PC-9 (cell line): ENCODE measurements around the gene FUT8. TPM values are rescaled to one million over a fixed set of nuclear protein-coding genes. Genes with fewer than 3 reads are reported as not detected.

Experiments
- BruUV-seq: library from RNA; stranded (reverse); fragments of 400-500 nt; replicated peaks from 2 replicates; lab custom pipeline; 2021; lab: Mats Ljungman, UMichigan
- CTCF ChIA-PET: fragments of 300-600 bp; sonication (Branson Sonifier 250); formaldehyde crosslinking; loops from one replicate; lab custom pipeline; 2022; ENCODE audit warnings: antibody characterized with exemption; lab: Charles Lee
- POLR2A ChIA-PET: fragments of 300-600 bp; sonication (Branson Sonifier 250); formaldehyde crosslinking; loops from one replicate; lab custom pipeline; 2022; ENCODE audit warnings: antibody characterized with exemption; ENCODE audit not compliant: unreplicated experiment; lab: Charles Lee
- DNase-seq, 2 experiments: peaks; one replicate each; pipeline versions ENCODE4 v3.0.0 to v3.0.0-alpha.2; 2015 to 2022; ENCODE audit warnings: mixed read lengths in 1 of 2
- H2AFZ ChIP-seq: fragments of 200-600 bp; sonication (generic); 2 replicates; pipeline ENCODE4 v1.8.1; 2017; ENCODE audit warnings: antibody characterized with exemption
- H3F3A ChIP-seq: fragments of 200-600 bp; sonication (generic); 2 replicates; pipeline ENCODE4 v1.8.1; 2017; ENCODE audit warnings: antibody characterized with exemption, mild to moderate bottlenecking, low read depth; ENCODE audit not compliant: insufficient read depth
- H3K27ac ChIP-seq: fragments of 200-600 bp; sonication (generic); 2 replicates; pipeline ENCODE4 v1.6.1; 2016; ENCODE audit warnings: mixed run types
- H3K27me3 ChIP-seq: fragments of 200-600 bp; sonication (generic); 2 replicates; pipeline ENCODE4 v1.6.1; 2016; ENCODE audit warnings: low read depth, mixed run types; ENCODE audit not compliant: insufficient read depth
- H3K36me3 ChIP-seq: fragments of 200-600 bp; sonication (generic); 2 replicates; pipeline ENCODE4 v1.6.1; 2016; ENCODE audit warnings: low read depth, mixed run types
- H3K4me1 ChIP-seq: fragments of 200-600 bp; sonication (generic); replicated peaks from 2 replicates; pipeline ENCODE4 v1.6.1; 2016; ENCODE audit warnings: mixed run types; ENCODE audit not compliant: insufficient read depth
- H3K4me2 ChIP-seq: fragments of 200-600 bp; sonication (generic); 2 replicates; pipeline ENCODE4 v1.6.1; 2017; ENCODE audit warnings: mixed run types
- H3K4me3 ChIP-seq: fragments of 200-600 bp; sonication (generic); 2 replicates; pipeline ENCODE4 v1.6.1; 2016; ENCODE audit warnings: mixed run types
- H3K79me2 ChIP-seq: fragments of 200-600 bp; sonication (generic); 2 replicates; pipeline ENCODE4 v1.6.1; 2017; ENCODE audit warnings: low read depth, mixed run types
- H3K9me2 ChIP-seq: fragments of 200-600 bp; sonication (generic); 2 replicates; pipeline ENCODE4 v1.8.1; 2017; ENCODE audit warnings: mild to moderate bottlenecking; ENCODE audit not compliant: insufficient read depth
- H3K9me3 ChIP-seq: fragments of 200-600 bp; sonication (generic); 2 replicates; pipeline ENCODE4 v1.8.1; 2016; ENCODE audit warnings: low read depth; ENCODE audit not compliant: insufficient read depth
- H4K20me1 ChIP-seq: fragments of 200-600 bp; sonication (generic); 2 replicates; pipeline ENCODE4 v1.8.1; 2017; ENCODE audit not compliant: insufficient read depth
- EZH2 ChIP-seq: fragments of 200-600 bp; sonication (generic); IDR thresholded peaks from 2 replicates; pipeline ENCODE4 v1.8.0; 2017; ENCODE audit warnings: antibody characterized with exemption, low read depth
- intact Hi-C: fragments of 100-400 bp; cut with micrococcal nuclease; formaldehyde crosslinking; loops from one replicate; pipeline ENCODE4 v1.10.0; 2022; ENCODE audit not compliant: unreplicated experiment
- total RNA-seq: library from RNA; stranded (reverse); gene quantifications from 2 replicates; pipeline ENCODE4 v1.2.3, GENCODE V29; 2021
- TF ChIP-seq, protein P1 (sequence below): fragments of 200-600 bp; sonication (generic); conservative IDR thresholded peaks from 2 replicates; pipeline ENCODE4 v1.6.1; 2017; ENCODE audit warnings: mixed run types, antibody characterized with exemption, mild to moderate bottlenecking, moderate library complexity

The FUT8 gene
- total RNA-seq, 1 experiment from 2014 or later, result 134 TPM

DNA sequence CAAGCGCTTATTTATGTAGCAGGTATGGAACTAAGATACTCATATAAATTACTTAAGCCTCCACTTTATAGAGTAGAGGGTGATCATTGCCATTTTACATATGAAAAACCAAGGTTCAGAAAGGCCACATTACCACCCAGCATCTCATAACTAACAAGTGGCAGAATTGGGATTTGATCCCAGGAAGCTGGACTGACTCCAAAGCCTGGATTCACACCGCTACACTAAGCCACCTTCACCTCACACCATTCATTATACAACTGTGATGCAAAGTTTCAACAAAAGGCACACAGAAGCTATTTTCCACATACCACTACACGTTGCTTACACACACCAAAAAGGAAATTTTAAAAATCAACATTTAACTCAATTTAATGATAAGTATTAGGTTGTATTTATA, 370.6 kb downstream of the FUT8 start:
- no peaks in the 10 kb centered on the region for H3K4me1 ChIP-seq
- no peak overlapping the region for H2AFZ ChIP-seq
- intact Hi-C loops, result no loop called here
- H3K9me3 ChIP-seq, result no peaks in the 10 kb centered on the region
- H4K20me1 ChIP-seq, result no peaks in the 10 kb centered on the region
- no peak overlapping the region for H3K27ac ChIP-seq
- no peaks in the 10 kb centered on the region for H3K79me2 ChIP-seq
- H3K4me3 ChIP-seq, result no peak overlapping the region
- no peaks in the 10 kb centered on the region for H3K36me3 ChIP-seq
- TF ChIP-seq EZH2, result no peak
- TF ChIP-seq, protein P1, sequence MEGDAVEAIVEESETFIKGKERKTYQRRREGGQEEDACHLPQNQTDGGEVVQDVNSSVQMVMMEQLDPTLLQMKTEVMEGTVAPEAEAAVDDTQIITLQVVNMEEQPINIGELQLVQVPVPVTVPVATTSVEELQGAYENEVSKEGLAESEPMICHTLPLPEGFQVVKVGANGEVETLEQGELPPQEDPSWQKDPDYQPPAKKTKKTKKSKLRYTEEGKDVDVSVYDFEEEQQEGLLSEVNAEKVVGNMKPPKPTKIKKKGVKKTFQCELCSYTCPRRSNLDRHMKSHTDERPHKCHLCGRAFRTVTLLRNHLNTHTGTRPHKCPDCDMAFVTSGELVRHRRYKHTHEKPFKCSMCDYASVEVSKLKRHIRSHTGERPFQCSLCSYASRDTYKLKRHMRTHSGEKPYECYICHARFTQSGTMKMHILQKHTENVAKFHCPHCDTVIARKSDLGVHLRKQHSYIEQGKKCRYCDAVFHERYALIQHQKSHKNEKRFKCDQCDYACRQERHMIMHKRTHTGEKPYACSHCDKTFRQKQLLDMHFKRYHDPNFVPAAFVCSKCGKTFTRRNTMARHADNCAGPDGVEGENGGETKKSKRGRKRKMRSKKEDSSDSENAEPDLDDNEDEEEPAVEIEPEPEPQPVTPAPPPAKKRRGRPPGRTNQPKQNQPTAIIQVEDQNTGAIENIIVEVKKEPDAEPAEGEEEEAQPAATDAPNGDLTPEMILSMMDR, result no peak
- CTCF ChIA-PET, result no interaction called here
- H3K27me3 ChIP-seq, result no peaks in the 10 kb centered on the region
- H3K4me2 ChIP-seq, result no peak overlapping the region
- no peaks in the 10 kb centered on the region for H3K9me2 ChIP-seq
- BruUV-seq, result no TSS peak
- no peak for DNase-seq
- H3F3A ChIP-seq, result no peaks in the 10 kb centered on the region
- POLR2A ChIA-PET, result no interaction called here

DNA sequence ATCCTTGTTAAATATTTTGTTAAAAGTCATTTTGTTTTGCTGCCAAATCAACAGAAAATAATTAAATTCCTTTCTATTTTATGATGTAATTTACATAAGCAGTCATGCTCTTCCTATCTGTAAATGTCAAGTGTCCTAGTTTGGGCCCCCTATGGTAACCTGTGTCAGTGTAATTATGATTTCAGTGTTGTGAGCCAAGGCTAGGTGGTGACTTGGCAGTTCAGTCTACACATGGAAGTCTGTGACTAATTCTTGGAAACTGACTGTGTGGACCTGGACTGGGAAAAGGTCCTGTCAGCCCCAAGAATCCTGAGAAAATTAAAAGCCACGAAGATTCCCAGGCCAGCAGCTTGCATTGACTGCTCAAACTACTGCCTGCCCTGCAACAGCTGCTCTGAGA, 371.0 kb downstream of the FUT8 start:
- no peak overlapping the region for H2AFZ ChIP-seq
- no peak overlapping the region for H3K4me3 ChIP-seq
- H3K9me2 ChIP-seq, result no peaks in the 10 kb centered on the region
- ChIA-PET POLR2A (no interaction called here), CTCF (no interaction called here)
- H3K9me3 ChIP-seq, result no peaks in the 10 kb centered on the region
- H3K4me1 ChIP-seq, result no peaks in the 10 kb centered on the region
- no peak overlapping the region for H3K27ac ChIP-seq
- no peaks in the 10 kb centered on the region for H3K79me2 ChIP-seq
- BruUV-seq, result no TSS peak
- no peaks in the 10 kb centered on the region for H3F3A ChIP-seq
- no peaks in the 10 kb centered on the region for H4K20me1 ChIP-seq
- no peak overlapping the region for H3K4me2 ChIP-seq
- no peaks in the 10 kb centered on the region for H3K27me3 ChIP-seq
- intact Hi-C loops, result no loop called here
- TF ChIP-seq, protein P1, result no peak
- TF ChIP-seq EZH2, result no peak
- DNase-seq, result no peak
- H3K36me3 ChIP-seq, result no peaks in the 10 kb centered on the region

DNA sequence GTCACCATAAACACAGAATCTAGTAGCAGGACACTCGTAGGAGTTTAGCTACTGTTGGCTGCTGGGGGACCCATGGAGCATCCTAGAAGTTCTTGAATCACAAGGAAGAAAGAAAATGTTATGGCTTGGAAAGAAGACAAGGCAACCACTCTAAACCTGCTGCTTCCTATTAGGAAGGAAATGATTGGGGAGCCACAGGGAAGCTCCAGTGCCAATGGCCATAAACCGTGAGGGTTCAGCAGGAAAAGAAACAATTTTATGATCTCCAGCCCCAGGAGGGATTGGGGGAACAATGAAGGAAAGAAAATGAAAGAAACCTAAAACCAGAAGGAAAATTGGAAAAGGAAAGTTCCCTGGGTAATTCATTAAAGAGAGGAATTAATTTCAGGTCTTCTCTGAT, 372.0 kb downstream of the FUT8 start:
- no peaks in the 10 kb centered on the region for H4K20me1 ChIP-seq
- no peaks in the 10 kb centered on the region for H3K4me1 ChIP-seq
- H3K4me3 ChIP-seq, result no peak overlapping the region
- no TSS peak for BruUV-seq
- ChIA-PET CTCF (no interaction called here), POLR2A (no interaction called here)
- no peak overlapping the region for H3K4me2 ChIP-seq
- intact Hi-C loops, result no loop called here
- TF ChIP-seq, protein P1, result no peak
- no peaks in the 10 kb centered on the region for H3K79me2 ChIP-seq
- H2AFZ ChIP-seq, result no peak overlapping the region
- DNase-seq, result no peak
- no peaks in the 10 kb centered on the region for H3K27me3 ChIP-seq
- no peaks in the 10 kb centered on the region for H3F3A ChIP-seq
- H3K27ac ChIP-seq, result no peak overlapping the region
- H3K36me3 ChIP-seq, result no peaks in the 10 kb centered on the region
- H3K9me2 ChIP-seq, result no peaks in the 10 kb centered on the region
- H3K9me3 ChIP-seq, result no peaks in the 10 kb centered on the region
